ENCODE data around the gene KRT81. TPM values are rescaled to one million over a fixed set of nuclear protein-coding genes. Genes with fewer than 3 reads are reported as not detected.
A peak's percentile ranks its signal among the peaks of the same experiment; 100 is the strongest.

Gene KRT81
- total RNA-seq, 4 donors from 2014 or later: 0.19 to 0.42 TPM; not detected in 2

- Histone ChIP-seq H3K27ac (replicated peaks in 1 of 4) (peak overlapping the region; percentile 86 to 92 (median 90)), H3K27me3 (no peaks in the 10 kb centered on the region), H3K36me3 (no peaks in the 10 kb centered on the region), H3K4me1 (peaks cover 29 to 42% (median 37%) of the 10 kb centered on the region in 4 donors), H3K4me3 (peak overlapping the region; percentile 38 to 54 (median 47)), H3K9me3 (no peaks in the 10 kb centered on the region)
- peak; percentile 95 for DNase-seq (ENCODE audit: extremely low spot score)
- intact Hi-C loops (cut with DNase I): loop anchor here (5.0 kb wide), 2 partner anchors 56 to 121 kb away; no protein-coding TSS in a partner anchor
- 37% methylated on average over 16 of the region's 32 CpGs for WGBS
- TF ChIP-seq POLR2A (IDR thresholded peaks at IDR 0.05; ENCODE audit: low read depth): no peak
- peak; percentile 94 to 97 (median 95) for TF ChIP-seq CTCF (IDR thresholded peaks at IDR 0.05)
- peak; percentile 47 to 70 for TF ChIP-seq POLR2AphosphoS5 (IDR thresholded peaks at IDR 0.05)
Measured at GRCh38 chr12:52278575-52279421, 12.5 kb downstream of the KRT81 start.

GRCh38 chr12:52277486-52278245, 13.7 kb downstream of the KRT81 start:
- no peaks in the 10 kb centered on the region for H3K9me3 ChIP-seq
- no peak overlapping the region for H3K27ac ChIP-seq (replicated peaks in 1 of 4)
- no peaks in the 10 kb centered on the region for H3K27me3 ChIP-seq
- TF ChIP-seq EP300 (IDR thresholded peaks at IDR 0.05): no peak
- TF ChIP-seq POLR2A (IDR thresholded peaks at IDR 0.05; ENCODE audit: low read depth): no peak
- no peaks in the 10 kb centered on the region for H3K36me3 ChIP-seq
- intact Hi-C loops (cut with DNase I): loop anchor here (5.0 kb wide), 2 partner anchors 55 to 120 kb away; no protein-coding TSS in a partner anchor
- peaks cover 29 to 42% (median 37%) of the 10 kb centered on the region in 4 donors for H3K4me1 ChIP-seq
- WGBS: 96% methylated on average over 6 of the region's 9 CpGs
- H3K4me3 ChIP-seq: no peak overlapping the region
- no peak for DNase-seq (ENCODE audit: extremely low spot score)

- DNase-seq (ENCODE audit: extremely low spot score): no peak
- WGBS: 94% methylated on average over 3 of the region's 3 CpGs
- Histone ChIP-seq H3K4me3 (no peak overlapping the region), H3K4me1 (peaks cover 18 to 28% (median 24%) of the 10 kb centered on the region in 4 donors), H3K9me3 (no peaks in the 10 kb centered on the region), H3K27ac (replicated peaks in 1 of 4) (no peak overlapping the region), H3K36me3 (no peaks in the 10 kb centered on the region), H3K27me3 (peaks cover 0 to 1% (median 0%) of the 10 kb centered on the region in 4 donors)
- TF ChIP-seq POLR2AphosphoS5 (IDR thresholded peaks at IDR 0.05) (no peak), EP300 (IDR thresholded peaks at IDR 0.05) (no peak), POLR2A (IDR thresholded peaks at IDR 0.05; ENCODE audit: low read depth) (no peak), CTCF (IDR thresholded peaks at IDR 0.05) (no peak)
- intact Hi-C loops (cut with DNase I): loop anchor here (5.0 kb wide), 2 partner anchors 53 to 118 kb away; no protein-coding TSS in a partner anchor
Measured at GRCh38 chr12:52275686-52276085, 15.6 kb downstream of the KRT81 start.

GRCh38 chr12:52274521-52275120, 16.7 kb downstream of the KRT81 start, which contains the start of gene KRT86:
KRT86 (plus strand) TSS chr12:52274645; CDS start chr12:52301917, 27,272 bp downstream.
- 71% methylated on average over 1 of the region's 3 CpGs for WGBS
- intact Hi-C loops (cut with DNase I): loop anchor here (5.0 kb wide), 2 partner anchors 52 to 117 kb away; no protein-coding TSS in a partner anchor
- H3K27me3 ChIP-seq: peaks cover 0 to 6% (median 0%) of the 10 kb centered on the region in 4 donors

More at GRCh38 chr12:52274521-52275120, 16.7 kb downstream of the KRT81 start, which contains the start of gene KRT86:
- no peaks in the 10 kb centered on the region for H3K9me3 ChIP-seq
- H3K4me3 ChIP-seq: no peak within 1 kb of the TSS
- H3K27ac ChIP-seq (replicated peaks in 1 of 4): no peak within 1 kb of the TSS
- peaks cover 9 to 18% (median 14%) of the 10 kb centered on the region in 4 donors for H3K4me1 ChIP-seq
- H3K36me3 ChIP-seq: no peaks in the 10 kb centered on the region
- DNase-seq (ENCODE audit: extremely low spot score): no peak
- TF ChIP-seq EP300 (IDR thresholded peaks at IDR 0.05): no peak
- no peak for TF ChIP-seq POLR2A (IDR thresholded peaks at IDR 0.05; ENCODE audit: low read depth)
- no peak for TF ChIP-seq POLR2AphosphoS5 (IDR thresholded peaks at IDR 0.05)
- TF ChIP-seq CTCF (IDR thresholded peaks at IDR 0.05): no peak

All from esophagus muscularis mucosa (tissue), 4 donors.